SK-N-MC (cell line): ENCODE measurements around the gene ENPP7.

Source experiments
- DNase-seq: peaks from one replicate; pipeline ENCODE4 v3.0.0-alpha.2; 2011; ENCODE audit warnings: low read depth, low spot score
- H3K27ac ChIP-seq: fragments of 200-600 bp; sonication (generic); 2 replicates; pipeline ENCODE4 v1.5.1; 2016; ENCODE audit warnings: mixed run types
- H3K36me3 ChIP-seq: fragments of 200-600 bp; sonication (generic); 2 replicates; pipeline ENCODE4 v1.6.1; 2017; ENCODE audit warnings: antibody characterized with exemption, low read length, mixed read lengths; ENCODE audit not compliant: insufficient read depth
- H3K4me3 ChIP-seq: fragments of 200-600 bp; sonication (generic); 2 replicates; pipeline ENCODE4 v1.5.1; 2016
- H3K9ac ChIP-seq: fragments of 200-600 bp; sonication (generic); 2 replicates; pipeline ENCODE4 v1.8.0; 2017; ENCODE audit warnings: mixed run types, mixed read lengths; ENCODE audit not compliant: insufficient read length
- H3K9me3 ChIP-seq: fragments of 200-600 bp; sonication (generic); 2 replicates; pipeline ENCODE4 v1.6.1; 2017; ENCODE audit warnings: low read depth, mild to moderate bottlenecking, antibody characterized with exemption, low read length, moderate library complexity, mixed read lengths
- EZH2 ChIP-seq: fragments of 200-600 bp; sonication (generic); IDR thresholded peaks from one replicate; pipeline ENCODE4 v1.6.1; 2017; ENCODE audit warnings: antibody characterized with exemption
- FOXP2 ChIP-seq: optimal IDR thresholded peaks from 2 replicates; pipeline ENCODE3; 2011; ENCODE audit warnings: mild to moderate bottlenecking, moderate library complexity; ENCODE audit not compliant: insufficient read depth; ENCODE audit errors: extremely low read length, control extremely low read depth
- POLR2AphosphoS5 ChIP-seq: IDR thresholded peaks from 2 replicates; pipeline ENCODE4 v1.6.1; 2012; ENCODE audit warnings: mild to moderate bottlenecking, low read depth, low read length, borderline replicate concordance

Gene ENPP7

GRCh38 chr17:79690466-79690865 is 40.3 kb upstream of the ENPP7 start:
- TF ChIP-seq EZH2 (no peak), POLR2AphosphoS5 (no peak), FOXP2 (no peak)
- Histone ChIP-seq H3K9me3 (no peaks in the 10 kb centered on the region), H3K4me3 (no peak overlapping the region), H3K27ac (no peak overlapping the region), H3K9ac (no peak overlapping the region), H3K36me3 (no peaks in the 10 kb centered on the region)
- DNase-seq, result no peak

- DNase-seq, result no peak
- Histone ChIP-seq H3K27ac (no peak overlapping the region), H3K36me3 (no peaks in the 10 kb centered on the region), H3K9ac (no peak overlapping the region), H3K9me3 (no peaks in the 10 kb centered on the region), H3K4me3 (no peak overlapping the region)
- TF ChIP-seq FOXP2 (no peak), EZH2 (no peak), POLR2AphosphoS5 (no peak)
Measured at GRCh38 chr17:79690988-79691836, 39.5 kb upstream of the ENPP7 start.

- H3K9me3 ChIP-seq, result no peaks in the 10 kb centered on the region
- TF ChIP-seq EZH2 (no peak), POLR2AphosphoS5 (no peak), FOXP2 (no peak)
- no peaks in the 10 kb centered on the region for H3K36me3 ChIP-seq
- no peak overlapping the region for H3K9ac ChIP-seq
- H3K4me3 ChIP-seq, result no peak overlapping the region
- no peak overlapping the region for H3K27ac ChIP-seq
- DNase-seq, result no peak
Measured at GRCh38 chr17:79691931-79692330, 38.8 kb upstream of the ENPP7 start.

GRCh38 chr17:79693419-79693818 is 37.3 kb upstream of the ENPP7 start:
- H3K4me3 ChIP-seq, result no peak overlapping the region
- no peak overlapping the region for H3K9ac ChIP-seq
- DNase-seq, result no peak
- no peak overlapping the region for H3K27ac ChIP-seq
- no peaks in the 10 kb centered on the region for H3K9me3 ChIP-seq
- TF ChIP-seq POLR2AphosphoS5, result no peak
- TF ChIP-seq EZH2, result no peak
- no peak for TF ChIP-seq FOXP2
- H3K36me3 ChIP-seq, result no peaks in the 10 kb centered on the region

GRCh38 chr17:79695293-79695790 is 35.4 kb upstream of the ENPP7 start:
- no peak overlapping the region for H3K27ac ChIP-seq
- DNase-seq, result no peak
- H3K9ac ChIP-seq, result no peak overlapping the region
- H3K9me3 ChIP-seq, result no peaks in the 10 kb centered on the region
- TF ChIP-seq FOXP2, result no peak
- no peaks in the 10 kb centered on the region for H3K36me3 ChIP-seq
- no peak overlapping the region for H3K4me3 ChIP-seq

GRCh38 chr17:79695797-79696609 is 34.7 kb upstream of the ENPP7 start:
- H3K27ac ChIP-seq, result no peak overlapping the region
- TF ChIP-seq EZH2, result no peak
- TF ChIP-seq POLR2AphosphoS5, result no peak
- TF ChIP-seq FOXP2, result no peak
- DNase-seq, result no peak

GRCh38 chr17:79696610-79696982 is 34.1 kb upstream of the ENPP7 start:
- H3K27ac ChIP-seq, result no peak overlapping the region
- TF ChIP-seq EZH2 (no peak), POLR2AphosphoS5 (no peak), FOXP2 (no peak)
- no peaks in the 10 kb centered on the region for H3K36me3 ChIP-seq
- no peak for DNase-seq
- no peaks in the 10 kb centered on the region for H3K9me3 ChIP-seq
- H3K4me3 ChIP-seq, result no peak overlapping the region
- H3K9ac ChIP-seq, result no peak overlapping the region

More at GRCh38 chr17:79695797-79696609, 34.7 kb upstream of the ENPP7 start:
- Histone ChIP-seq H3K9me3 (no peaks in the 10 kb centered on the region), H3K36me3 (no peaks in the 10 kb centered on the region), H3K4me3 (no peak overlapping the region), H3K9ac (no peak overlapping the region)

GRCh38 chr17:79698146-79698846 is 32.4 kb upstream of the ENPP7 start:
- no peak for DNase-seq
- H3K9ac ChIP-seq, result no peak overlapping the region
- no peak overlapping the region for H3K27ac ChIP-seq
- TF ChIP-seq POLR2AphosphoS5, result no peak
- TF ChIP-seq EZH2, result no peak
- no peak for TF ChIP-seq FOXP2
- no peaks in the 10 kb centered on the region for H3K9me3 ChIP-seq
- H3K36me3 ChIP-seq, result no peaks in the 10 kb centered on the region
- no peak overlapping the region for H3K4me3 ChIP-seq
